HG02981 (cell line): ENCODE results near the gene RPL10.
"Not testable (repeated sequence)": the region's sequence is repeated elsewhere in the genome, so short reads cannot be mapped to it uniquely, and the experiment has no call there.

ENCODE experiments used
- ATAC-seq: cut with Tn5 transposase; IDR thresholded peaks from one replicate; pipeline ENCODE4 v1.9.1; 2021; ENCODE audit warnings: mild to moderate bottlenecking, moderate library complexity; ENCODE audit not compliant: unreplicated experiment

Gene RPL10

GRCh38 chrX:154375156-154375504 lies 23.0 kb upstream of the RPL10 start:
- no peak for ATAC-seq

DNA sequence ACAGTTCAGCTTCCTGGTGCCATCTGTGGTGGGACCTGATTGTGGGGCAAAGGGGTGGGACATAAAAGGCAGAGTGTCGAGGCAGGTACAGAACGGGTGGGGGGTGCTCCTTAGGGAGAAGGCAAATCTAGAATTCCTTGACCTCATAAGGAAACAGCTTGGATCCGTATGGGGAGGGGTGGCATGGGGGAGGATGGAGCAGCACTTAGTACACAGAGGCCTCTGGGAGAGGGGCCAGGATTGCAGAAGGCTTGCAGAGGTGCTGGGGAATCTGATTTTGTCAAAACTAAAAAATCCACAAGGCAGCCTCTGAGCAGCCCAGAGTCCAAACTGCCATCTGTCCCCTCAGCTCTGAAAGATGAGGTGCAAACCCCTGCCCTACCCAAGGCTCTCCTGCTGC lies 21.4 kb upstream of the RPL10 start:
- no peak for ATAC-seq

DNA sequence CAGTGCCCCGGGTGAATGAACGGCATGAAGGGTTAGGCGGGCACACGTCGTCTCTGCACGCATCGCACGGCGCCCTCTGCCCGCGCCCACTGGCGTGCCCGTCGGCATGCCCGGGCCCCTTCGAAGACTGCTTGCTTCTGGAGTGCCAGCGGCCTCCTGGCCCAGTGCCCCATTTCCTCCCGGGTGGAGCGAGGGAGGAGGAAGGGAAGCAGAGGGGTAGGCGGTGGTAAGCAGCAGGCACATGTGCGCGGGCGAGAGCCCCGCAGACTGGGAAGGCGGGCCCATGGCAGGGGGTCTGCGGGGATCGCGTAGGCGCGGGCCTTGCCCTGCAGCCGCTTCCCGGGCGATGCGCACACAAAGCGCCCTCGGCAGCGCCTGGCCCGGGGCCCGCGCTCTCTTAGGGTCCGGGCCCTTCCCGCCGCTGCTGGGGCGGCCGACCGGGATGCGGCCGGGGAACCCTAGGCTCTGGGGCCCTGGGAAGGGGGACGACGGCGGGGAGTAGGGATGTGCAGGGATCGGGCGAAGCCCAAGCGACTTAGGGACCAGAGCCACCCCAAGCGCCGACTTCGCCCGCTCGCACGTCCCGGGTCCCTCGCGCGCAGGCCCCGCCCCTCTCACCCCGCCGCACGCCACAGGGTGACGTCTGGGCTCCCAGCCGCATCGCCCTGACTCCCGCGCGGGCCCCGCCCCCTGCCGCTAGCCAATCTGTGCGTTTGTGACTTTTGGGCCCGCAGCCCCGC lies 19.9 kb upstream of the RPL10 start:
- peak; percentile 1 for ATAC-seq

DNA sequence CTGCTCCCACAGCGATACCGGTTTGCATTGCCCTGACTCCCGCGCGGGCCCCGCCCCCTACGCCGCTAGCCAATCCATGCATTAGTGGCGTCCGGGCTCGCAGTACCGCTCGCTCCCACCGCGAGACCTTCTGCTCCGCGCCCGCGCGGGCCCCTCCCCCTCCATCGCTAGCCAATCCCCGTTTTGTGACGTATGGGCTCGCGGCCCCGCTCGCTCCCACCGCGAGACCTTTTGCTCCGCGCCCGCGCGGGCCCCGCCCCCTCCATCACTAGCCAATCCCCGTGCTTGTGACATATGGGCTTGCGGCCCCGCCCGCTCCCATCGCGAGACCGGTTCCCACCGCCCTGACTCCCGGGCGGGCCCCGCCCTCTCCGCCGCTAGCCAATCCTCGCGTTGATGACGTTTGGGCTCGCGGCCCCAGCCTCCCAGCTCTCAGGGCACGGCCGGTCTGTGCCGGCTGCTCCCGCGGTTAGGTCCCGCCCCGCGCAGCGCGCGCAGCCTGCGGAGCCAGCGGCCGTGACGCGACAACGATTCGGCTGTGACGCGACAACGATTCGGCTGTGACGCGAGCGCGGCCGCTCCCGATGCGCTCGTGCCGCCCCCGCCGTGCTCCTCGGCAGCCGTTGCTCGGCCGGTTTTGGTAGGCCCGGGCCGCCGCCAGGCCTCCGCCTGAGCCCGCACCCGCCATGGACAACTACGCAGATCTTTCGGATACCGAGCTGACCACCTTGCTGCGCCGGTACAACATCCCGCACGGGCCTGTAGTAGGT lies 19.2 kb upstream of the RPL10 start, which contains the start of gene EMD:
Gene EMD (plus strand): TSS at position 497 of the 770 bp plus-strand sequence. CDS start 190 bp downstream, at position 687.
- peak; percentile 87 for ATAC-seq

DNA sequence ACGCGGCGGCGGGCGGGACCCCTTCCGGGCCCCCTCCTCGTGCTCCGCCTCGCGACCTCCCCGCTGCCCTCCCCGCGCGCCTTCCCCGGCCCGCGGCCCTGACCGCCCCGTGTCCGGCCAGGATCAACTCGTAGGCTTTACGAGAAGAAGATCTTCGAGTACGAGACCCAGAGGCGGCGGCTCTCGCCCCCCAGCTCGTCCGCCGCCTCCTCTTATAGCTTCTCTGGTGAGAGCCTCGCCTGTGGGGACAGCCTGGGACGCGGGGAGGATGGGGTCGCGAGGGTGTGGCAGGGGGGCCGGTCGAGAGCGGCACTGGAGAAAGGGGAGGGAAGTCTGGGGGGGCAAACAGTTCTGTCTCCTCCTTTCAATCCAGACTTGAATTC lies 18.6 kb upstream of the RPL10 start:
- no peak for ATAC-seq

DNA sequence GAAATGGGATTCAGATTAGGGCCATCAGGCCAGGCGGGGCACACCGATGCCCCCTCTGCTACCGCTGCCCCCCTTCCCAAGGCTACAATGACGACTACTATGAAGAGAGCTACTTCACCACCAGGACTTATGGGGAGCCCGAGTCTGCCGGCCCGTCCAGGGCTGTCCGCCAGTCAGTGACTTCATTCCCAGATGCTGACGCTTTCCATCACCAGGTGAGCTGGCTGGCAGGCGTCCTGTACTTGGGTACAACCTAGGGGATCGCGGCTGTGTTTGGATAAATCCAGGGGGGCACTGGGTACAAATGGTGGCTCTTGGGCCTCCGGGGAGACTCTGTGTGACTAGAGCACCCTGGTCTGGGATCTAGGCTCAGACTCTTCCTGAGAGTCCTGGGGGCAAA lies 18.0 kb upstream of the RPL10 start:
- no peak for ATAC-seq

GRCh38 chrX:154380787-154381186 lies 17.4 kb upstream of the RPL10 start:
- no peak for ATAC-seq

GRCh38 chrX:154381271-154381670 lies 16.9 kb upstream of the RPL10 start:
- no peak for ATAC-seq

DNA sequence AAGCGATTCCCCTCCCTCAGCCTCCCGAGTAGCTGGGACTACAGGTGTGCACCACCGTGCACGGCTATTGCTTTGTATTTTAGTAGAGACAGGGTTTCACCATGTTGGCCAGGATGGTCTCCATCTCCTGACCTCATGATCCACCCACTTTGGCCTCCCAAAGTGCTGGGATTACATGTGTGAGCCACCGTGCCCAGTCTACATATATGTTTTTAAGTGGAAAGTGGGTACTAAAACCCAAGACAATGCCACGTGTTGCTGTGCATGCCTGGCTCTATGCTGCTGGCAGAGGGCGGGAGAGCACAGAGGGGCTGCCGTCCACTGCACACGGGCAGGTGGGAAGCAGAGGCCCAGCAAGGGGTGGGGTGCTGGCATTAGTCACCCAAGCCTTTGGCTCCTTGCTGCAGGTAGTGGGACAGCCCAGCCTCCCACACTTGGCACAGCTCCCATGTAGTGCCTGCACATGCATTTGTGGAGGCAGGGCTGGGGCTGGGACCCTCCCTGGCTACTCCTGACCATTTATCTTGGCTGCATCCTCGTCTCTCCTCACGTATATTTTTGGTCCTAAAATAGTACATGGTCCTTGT lies 15.6 kb upstream of the RPL10 start:
- ATAC-seq: no peak

- no peak for ATAC-seq
Measured at GRCh38 chrX:154383359-154384283, 14.6 kb upstream of the RPL10 start.

GRCh38 chrX:154384284-154384892 lies 13.8 kb upstream of the RPL10 start:
- ATAC-seq: no peak

DNA sequence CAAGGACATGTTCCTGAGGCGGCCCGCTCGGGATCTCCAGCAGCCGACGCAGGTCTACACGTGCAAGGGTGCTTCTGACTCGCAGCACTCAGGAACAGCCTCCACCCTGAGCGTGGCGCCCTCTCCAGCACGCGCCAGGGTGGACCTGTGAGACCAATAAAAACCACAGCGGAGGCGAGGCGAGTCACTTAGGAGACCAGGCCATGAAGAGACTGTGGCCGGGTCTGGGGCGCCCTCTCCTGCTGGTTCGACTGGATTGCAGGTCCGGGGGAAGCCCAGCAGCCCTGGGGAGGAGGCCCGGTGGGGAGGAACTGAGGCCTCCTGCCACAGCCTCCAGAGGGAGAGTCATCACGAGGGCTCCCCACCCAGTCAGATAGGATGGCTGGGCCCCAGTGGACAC lies 10.1 kb upstream of the RPL10 start:
- ATAC-seq: not testable (repeated sequence)

DNA sequence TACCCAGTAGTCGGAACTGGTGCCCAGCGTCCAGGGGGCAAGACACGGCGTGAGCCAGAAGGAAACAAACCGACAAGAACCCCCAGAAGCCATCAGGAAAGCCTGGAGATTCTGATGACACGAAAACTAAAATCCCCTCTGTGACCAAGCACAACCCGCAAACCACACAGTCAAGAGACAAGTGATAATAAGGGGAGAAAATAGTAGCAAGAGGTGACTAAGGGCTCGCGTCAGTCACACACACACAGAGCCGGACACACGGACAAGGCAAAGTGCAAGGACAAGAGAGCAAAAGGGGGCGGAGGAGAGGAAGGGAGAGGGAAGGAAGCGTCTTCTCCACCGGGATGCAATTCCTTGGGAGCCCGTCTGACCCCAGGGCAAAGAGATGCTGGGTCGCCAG lies 9.5 kb upstream of the RPL10 start:
- ATAC-seq: not testable (repeated sequence)

- ATAC-seq: peak; percentile 65
Measured at GRCh38 chrX:154389812-154390747, 8.1 kb upstream of the RPL10 start.

GRCh38 chrX:154396363-154396762 lies 1.8 kb upstream of the RPL10 start:
- ATAC-seq: not testable (repeated sequence)

DNA sequence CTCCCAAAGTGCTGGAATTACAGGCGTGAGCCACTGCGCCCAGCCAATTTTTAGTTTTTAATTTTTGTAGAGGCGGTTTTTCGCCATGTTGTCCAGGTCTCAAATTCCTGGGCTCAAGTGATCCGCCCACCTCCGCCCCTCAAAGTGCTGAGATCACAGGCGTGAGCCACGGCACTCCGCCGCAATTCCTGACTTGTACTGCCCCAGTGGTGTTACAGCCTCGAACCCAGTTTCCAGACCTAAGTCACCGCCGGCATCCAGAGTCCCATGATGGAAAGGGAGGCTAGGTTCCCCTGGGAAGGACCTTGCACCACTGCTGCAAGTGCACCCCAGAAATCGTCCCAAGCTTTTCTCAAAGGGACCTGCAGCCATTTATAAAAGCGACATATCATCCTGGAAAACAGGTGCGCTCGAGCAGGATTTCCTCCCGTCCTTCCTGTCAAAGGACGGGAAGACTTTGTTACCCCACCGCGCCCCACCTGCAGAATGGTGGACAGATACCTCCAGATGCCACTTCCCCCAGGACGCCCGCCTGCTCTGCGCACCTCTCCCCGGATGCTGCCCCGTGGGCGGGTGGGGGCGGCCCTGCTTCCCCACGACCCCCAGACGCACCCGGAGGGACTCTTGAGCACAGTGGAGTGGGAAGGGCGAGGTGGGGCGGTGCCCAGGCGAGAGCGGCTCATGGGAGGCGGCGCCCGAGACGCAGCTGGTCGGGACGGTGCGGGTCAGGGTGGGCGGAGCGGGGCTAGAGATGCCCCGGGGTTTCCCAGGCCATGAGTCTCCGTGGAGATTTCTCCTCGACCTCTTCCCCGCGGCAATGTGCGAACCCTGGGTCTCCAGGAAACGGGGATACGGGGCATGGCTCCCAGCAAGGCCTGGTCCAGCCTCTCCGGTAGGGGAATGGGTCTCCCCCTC lies 947 bp upstream of the RPL10 start:
- peak; percentile 54 for ATAC-seq

GRCh38 chrX:154398668-154399526 lies 720 bp downstream of the RPL10 start:
- peak; percentile 31 for ATAC-seq
